NT2/D1 (cell line): ENCODE measurements around the gene RBM43.

Experiments
- DNase-seq: peaks from one replicate; pipeline ENCODE4 v3.0.0-alpha.2; 2011; ENCODE audit warnings: low read depth, low spot score
- H3K27me3 ChIP-seq: 2 replicates; pipeline ENCODE4 v1.6.0; 2011; ENCODE audit warnings: mild to moderate bottlenecking; ENCODE audit not compliant: insufficient read length, insufficient read depth
- H3K36me3 ChIP-seq: 2 replicates; pipeline ENCODE4 v1.6.1; 2011; ENCODE audit warnings: mild to moderate bottlenecking, low read length, mixed read lengths; ENCODE audit not compliant: insufficient read depth, insufficient read length
- H3K4me1 ChIP-seq: 2 replicates; pipeline ENCODE4 v1.5.1; 2011; ENCODE audit not compliant: insufficient read depth, insufficient read length
- H3K4me3 ChIP-seq: 2 replicates; pipeline ENCODE4 v1.5.1; 2011; ENCODE audit warnings: low read depth; ENCODE audit not compliant: insufficient read length
- H3K9ac ChIP-seq: 2 replicates; pipeline ENCODE4 v1.6.0; 2011; ENCODE audit warnings: low read depth; ENCODE audit not compliant: insufficient read length
- H3K9me3 ChIP-seq: 2 replicates; pipeline ENCODE4 v1.5.1; 2011; ENCODE audit warnings: mild to moderate bottlenecking, low read length; ENCODE audit not compliant: insufficient read depth
- SUZ12 ChIP-seq: IDR thresholded peaks from 2 replicates; pipeline ENCODE4 v1.6.1; 2011; ENCODE audit not compliant: insufficient read length, insufficient read depth; ENCODE audit errors: extremely low read depth
- YY1 ChIP-seq: IDR thresholded peaks from 2 replicates; pipeline ENCODE4 v1.6.1; 2011; ENCODE audit not compliant: insufficient read length, insufficient read depth
- ZNF274 ChIP-seq: IDR thresholded peaks from 2 replicates; pipeline ENCODE4 v1.6.1; 2011; ENCODE audit warnings: mild to moderate bottlenecking, low read depth, low read length

Gene RBM43

GRCh38 chr2:151278487-151278886 is 16.8 kb upstream of the RBM43 start:
- no peak for DNase-seq
- TF ChIP-seq ZNF274 = no peak
- no peak for TF ChIP-seq SUZ12
- TF ChIP-seq YY1 = no peak
- H3K4me3 ChIP-seq = no peak overlapping the region
- no peaks in the 10 kb centered on the region for H3K4me1 ChIP-seq
- no peaks in the 10 kb centered on the region for H3K9me3 ChIP-seq
- peaks cover 13% of the 10 kb centered on the region for H3K36me3 ChIP-seq
- no peak overlapping the region for H3K9ac ChIP-seq
- H3K27me3 ChIP-seq = no peaks in the 10 kb centered on the region

- H3K4me3 ChIP-seq = no peak overlapping the region
- no peak for TF ChIP-seq ZNF274
- TF ChIP-seq SUZ12 = no peak
- TF ChIP-seq YY1 = no peak
- H3K4me1 ChIP-seq = no peaks in the 10 kb centered on the region
- DNase-seq = no peak
- H3K27me3 ChIP-seq = no peaks in the 10 kb centered on the region
- H3K9ac ChIP-seq = no peak overlapping the region
- H3K9me3 ChIP-seq = no peaks in the 10 kb centered on the region
- H3K36me3 ChIP-seq = peaks cover 9% of the 10 kb centered on the region
Measured at GRCh38 chr2:151277067-151277466, 15.4 kb upstream of the RBM43 start.

DNA sequence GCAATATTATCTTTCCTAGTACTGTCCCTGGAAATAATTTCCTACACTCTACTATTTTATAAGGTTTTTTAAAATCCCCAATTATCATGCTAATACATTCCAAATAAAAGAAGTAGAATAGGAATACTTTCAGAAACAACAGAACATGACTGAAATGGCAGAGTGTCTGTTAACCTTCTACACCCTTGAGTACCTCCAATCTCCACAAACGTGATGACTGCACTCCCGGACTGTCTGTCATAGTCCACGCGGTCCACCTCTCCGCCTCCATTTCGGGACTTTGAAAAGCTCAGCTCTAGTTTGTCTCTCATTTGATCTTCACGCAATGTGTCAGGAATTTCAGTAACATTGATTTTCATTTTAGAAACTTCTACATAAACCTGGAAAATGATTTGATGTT is 13.6 kb upstream of the RBM43 start:
- no peak overlapping the region for H3K9ac ChIP-seq
- H3K36me3 ChIP-seq = peaks cover 9% of the 10 kb centered on the region
- no peak overlapping the region for H3K4me3 ChIP-seq
- no peaks in the 10 kb centered on the region for H3K4me1 ChIP-seq
- no peaks in the 10 kb centered on the region for H3K27me3 ChIP-seq
- H3K9me3 ChIP-seq = no peaks in the 10 kb centered on the region
- TF ChIP-seq ZNF274 = no peak
- no peak for TF ChIP-seq SUZ12
- no peak for TF ChIP-seq YY1
- DNase-seq = no peak

- TF ChIP-seq YY1 (no peak), ZNF274 (no peak), SUZ12 (no peak)
- Histone ChIP-seq H3K27me3 (no peaks in the 10 kb centered on the region), H3K9ac (no peak overlapping the region), H3K36me3 (peaks cover 4% of the 10 kb centered on the region), H3K4me3 (no peak overlapping the region), H3K4me1 (no peaks in the 10 kb centered on the region), H3K9me3 (peaks cover 4% of the 10 kb centered on the region; the same call in 1 of the 2 replicates)
- no peak for DNase-seq
Measured at GRCh38 chr2:151271824-151272223, 10.2 kb upstream of the RBM43 start.

DNA sequence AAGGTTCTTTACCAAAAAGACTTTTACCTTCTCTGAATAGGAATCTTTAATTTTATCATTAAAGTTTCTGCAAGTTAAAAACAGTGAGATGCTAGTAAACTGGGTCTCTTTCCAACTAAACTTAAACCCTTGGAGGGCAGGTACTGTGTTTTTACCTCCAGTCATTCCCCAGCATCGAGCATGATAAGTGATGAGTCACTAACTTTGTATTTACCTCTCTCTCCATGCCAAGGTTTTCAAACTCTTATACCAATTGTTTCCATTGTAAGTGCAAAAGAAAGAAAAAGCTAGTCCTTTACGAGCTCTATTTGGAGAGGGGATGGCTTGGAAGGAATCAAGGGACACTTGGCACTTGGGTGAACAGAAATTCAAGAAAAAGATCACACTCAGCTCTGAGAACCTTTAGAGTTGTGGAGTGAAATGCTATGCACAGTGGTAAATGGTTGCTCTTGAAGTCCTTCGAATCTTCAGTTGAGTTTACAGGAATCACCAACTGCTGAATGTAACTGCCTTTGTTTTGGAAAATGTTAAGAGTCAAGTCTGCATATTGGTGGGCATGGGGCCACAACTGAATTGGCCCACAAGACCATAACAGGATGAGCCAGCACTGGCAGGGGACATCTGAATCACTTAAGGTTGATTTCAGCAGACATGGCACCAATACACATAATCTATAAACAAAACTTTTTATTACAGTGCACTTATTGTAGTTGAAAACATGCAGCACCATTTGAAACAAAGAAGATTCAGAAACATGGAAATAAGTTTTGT is 8.3 kb upstream of the RBM43 start:
- H3K27me3 ChIP-seq = no peaks in the 10 kb centered on the region
- H3K36me3 ChIP-seq = peaks cover 4% of the 10 kb centered on the region
- TF ChIP-seq SUZ12 (no peak), ZNF274 (no peak), YY1 (no peak)
- no peak overlapping the region for H3K9ac ChIP-seq
- no peak for DNase-seq
- peaks cover 4% of the 10 kb centered on the region; the same call in 1 of the 2 replicates for H3K9me3 ChIP-seq
- no peaks in the 10 kb centered on the region for H3K4me1 ChIP-seq
- no peak overlapping the region for H3K4me3 ChIP-seq

DNA sequence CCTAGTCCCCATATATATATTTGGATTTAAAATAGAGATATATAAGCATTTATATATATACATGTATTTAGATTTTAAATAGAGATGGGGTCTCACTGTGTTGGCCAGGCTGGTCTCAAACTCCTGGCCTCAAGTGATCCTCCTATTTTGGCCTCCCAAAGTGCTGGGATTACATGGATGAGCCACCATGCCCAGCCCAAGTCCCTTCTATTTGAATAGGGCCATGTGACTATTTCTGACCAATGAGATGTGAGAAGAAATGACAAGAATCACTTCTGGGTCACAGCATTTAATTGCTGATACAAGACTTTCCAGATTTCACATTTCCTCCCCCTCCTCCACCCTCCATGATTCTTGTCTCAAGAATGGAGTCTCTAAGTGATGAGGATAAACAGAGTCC is 6.4 kb upstream of the RBM43 start:
- Histone ChIP-seq H3K36me3 (no peaks in the 10 kb centered on the region), H3K9me3 (peaks cover 4% of the 10 kb centered on the region; the same call in 1 of the 2 replicates), H3K27me3 (no peaks in the 10 kb centered on the region), H3K4me1 (no peaks in the 10 kb centered on the region), H3K4me3 (no peak overlapping the region), H3K9ac (no peak overlapping the region)
- no peak for DNase-seq
- TF ChIP-seq YY1 (no peak), SUZ12 (no peak), ZNF274 (no peak)

- TF ChIP-seq ZNF274 (no peak), YY1 (no peak), SUZ12 (no peak)
- H3K27me3 ChIP-seq = no peaks in the 10 kb centered on the region
- no peaks in the 10 kb centered on the region for H3K4me1 ChIP-seq
- H3K36me3 ChIP-seq = no peaks in the 10 kb centered on the region
- H3K9ac ChIP-seq = no peak overlapping the region
- no peak for DNase-seq
- peaks cover 4% of the 10 kb centered on the region; the same call in 1 of the 2 replicates for H3K9me3 ChIP-seq
- no peak overlapping the region for H3K4me3 ChIP-seq
Measured at GRCh38 chr2:151267537-151267936, 5.9 kb upstream of the RBM43 start.
